NCI-H748 treated with DMSO at 0.1 percent for 48 hours (cell line): ENCODE data around the gene RAD1.

ENCODE experiments used
- DNase-seq: peaks from one replicate; lab custom pipeline; 2025; lab: John Stamatoyannopoulos, UW

Gene RAD1

DNA sequence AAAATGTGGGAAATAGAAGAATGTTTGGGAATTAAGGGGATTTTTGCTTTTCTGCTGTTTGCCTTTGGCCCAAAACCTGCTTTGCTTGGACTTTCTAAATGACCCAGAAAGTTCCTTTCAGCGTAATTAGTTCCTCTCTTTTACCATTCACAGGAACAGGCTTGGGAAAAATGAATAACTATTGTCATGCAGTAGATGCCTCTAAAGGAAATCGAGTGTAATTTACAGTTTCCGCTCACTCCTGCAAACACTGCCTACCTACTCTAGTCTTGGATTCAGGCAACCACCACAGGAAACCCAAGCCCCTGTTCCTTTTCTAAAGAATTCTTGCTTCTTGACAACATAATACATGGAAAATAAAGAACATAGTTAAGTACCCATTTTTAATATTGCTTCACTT is 51.4 kb downstream of the RAD1 start:
- DNase-seq, result no peak

DNA sequence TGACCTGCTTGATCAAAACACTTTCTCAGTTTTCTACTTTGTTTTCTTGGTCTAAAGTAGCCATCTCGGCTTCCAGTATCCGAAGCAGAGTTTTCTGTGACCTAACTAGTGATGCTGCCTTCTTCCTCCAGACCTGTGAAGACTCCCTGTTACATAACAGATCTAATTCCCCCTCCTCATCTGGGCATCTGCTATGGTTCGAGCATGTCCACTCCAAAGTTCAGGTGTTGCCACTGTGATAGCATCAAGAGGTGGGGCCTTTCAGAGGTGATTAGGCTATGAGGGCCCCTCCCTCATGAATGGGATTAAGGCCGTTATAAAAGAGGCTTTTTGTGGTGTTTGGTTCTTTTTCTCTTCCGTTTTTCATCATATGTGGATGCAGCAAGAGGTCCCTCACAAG is 56.1 kb downstream of the RAD1 start:
- DNase-seq, result no peak

DNA sequence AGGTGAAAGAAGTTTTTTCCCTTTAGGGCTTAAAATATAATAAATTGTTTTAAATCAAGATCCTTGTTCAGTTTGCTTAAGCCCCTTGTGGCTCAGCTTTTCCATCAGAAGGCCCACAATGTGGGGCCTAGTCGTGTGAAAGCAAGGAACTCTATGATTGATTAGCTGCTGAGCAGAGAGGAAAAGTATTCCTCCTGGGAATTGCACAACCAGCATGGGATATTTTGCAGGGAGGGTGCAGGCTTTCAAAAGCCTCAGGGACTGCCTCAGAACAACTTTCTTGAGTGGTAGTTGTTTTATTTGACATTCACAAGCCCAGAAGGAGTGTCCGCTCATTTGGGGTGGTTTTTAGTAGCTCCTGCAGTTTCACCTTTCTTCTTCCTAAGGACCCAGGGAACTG is 56.5 kb downstream of the RAD1 start:
- DNase-seq, result no peak

DNA sequence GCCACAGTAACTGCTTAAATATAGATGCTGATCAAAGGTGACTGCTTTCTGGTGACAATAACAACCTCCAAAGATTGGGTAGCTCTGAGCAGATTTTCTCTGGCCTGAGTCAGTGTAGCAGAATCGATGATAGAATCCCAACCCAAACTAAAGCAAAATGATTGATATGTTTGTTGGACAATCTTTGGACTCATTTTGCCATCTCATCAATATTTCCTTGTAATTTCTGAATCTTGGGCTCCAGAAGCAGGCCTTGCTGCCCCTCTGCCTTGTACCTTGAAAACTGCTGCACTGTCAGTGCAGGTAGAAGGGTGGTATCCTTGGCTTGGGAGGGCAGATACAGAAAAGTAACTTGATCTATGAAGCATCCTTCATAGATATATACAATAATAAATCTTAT is 57.4 kb downstream of the RAD1 start:
- no peak for DNase-seq

DNA sequence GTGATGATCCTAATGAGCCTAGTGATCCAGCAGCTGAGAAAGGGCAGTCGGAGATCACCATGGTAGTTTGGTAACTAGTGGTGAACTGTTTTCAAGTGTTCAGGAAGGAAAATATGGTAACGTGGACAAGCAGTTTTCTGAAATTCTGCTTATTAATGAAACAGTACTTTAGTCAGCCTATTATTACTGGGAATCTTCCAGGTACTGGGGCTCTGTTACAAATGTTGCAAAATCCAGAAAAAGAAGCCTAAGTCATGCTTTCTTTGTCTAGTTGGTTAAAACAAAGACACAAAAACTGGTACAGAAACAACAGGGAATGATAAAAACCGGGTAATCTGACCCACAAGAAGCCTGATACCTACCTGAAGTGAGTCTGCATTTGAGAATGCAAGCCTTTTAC is 58.1 kb downstream of the RAD1 start:
- DNase-seq, result no peak
